Hepatic stellate cell (primary cell): ENCODE measurements around the gene CALY.
"Not testable (repeated sequence)": the region's sequence is repeated elsewhere in the genome, so short reads cannot be mapped to it uniquely, and the experiment has no call there.

Experiments
- DNase-seq: peaks from one replicate; pipeline ENCODE4 v3.0.0; 2011; ENCODE audit warnings: low spot score

The CALY gene

GRCh38 chr10:133328358-133329343 lies 8.0 kb downstream of the CALY start:
- DNase-seq, result no peak

- peak; percentile 53 for DNase-seq
Measured at GRCh38 chr10:133327651-133328357, 8.9 kb downstream of the CALY start.

GRCh38 chr10:133326745-133327650 lies 9.7 kb downstream of the CALY start:
- peak; percentile 34 for DNase-seq

- no peak for DNase-seq
Measured at GRCh38 chr10:133326223-133326551, 10.5 kb downstream of the CALY start.

- no peak for DNase-seq
Measured at GRCh38 chr10:133325440-133326222, 11.1 kb downstream of the CALY start.

GRCh38 chr10:133324857-133325260 lies 11.8 kb downstream of the CALY start:
- DNase-seq, result no peak

- peak; percentile 64 for DNase-seq
Measured at GRCh38 chr10:133324198-133324792, 12.4 kb downstream of the CALY start.

- not testable (repeated sequence) for DNase-seq
Measured at GRCh38 chr10:133322064-133322709, 14.5 kb downstream of the CALY start.

GRCh38 chr10:133320852-133321422 lies 15.8 kb downstream of the CALY start:
- DNase-seq, result not testable (repeated sequence)

- peak; percentile 69 for DNase-seq
Measured at GRCh38 chr10:133318494-133319127, 18.1 kb downstream of the CALY start.

- DNase-seq, result no peak
Measured at GRCh38 chr10:133316732-133317131, 20.0 kb downstream of the CALY start.

- DNase-seq, result no peak
Measured at GRCh38 chr10:133316266-133316665, 20.4 kb downstream of the CALY start.

GRCh38 chr10:133315847-133316246 lies 20.8 kb downstream of the CALY start:
- DNase-seq, result no peak

- DNase-seq, result no peak
Measured at GRCh38 chr10:133314911-133315310, 21.8 kb downstream of the CALY start.

GRCh38 chr10:133313192-133313591 lies 23.5 kb downstream of the CALY start:
- DNase-seq, result no peak

GRCh38 chr10:133312769-133313145 lies 23.9 kb downstream of the CALY start:
- no peak for DNase-seq

- DNase-seq, result no peak
Measured at GRCh38 chr10:133312016-133312768, 24.5 kb downstream of the CALY start.

- no peak for DNase-seq
Measured at GRCh38 chr10:133311570-133311969, 25.1 kb downstream of the CALY start.

- no peak for DNase-seq
Measured at GRCh38 chr10:133310789-133311188, 25.9 kb downstream of the CALY start.
